Right lung (tissue), 5 donors: ENCODE results near the gene ROR2. TPM values are rescaled to one million over a fixed set of nuclear protein-coding genes. Genes with fewer than 3 reads are reported as not detected.

Experiments used
- DNase-seq, 2 donors: peaks; one replicate each; pipeline ENCODE4 v3.0.0-alpha.2; 2013
- polyA plus RNA-seq, 5 donors: library from polyadenylated mRNA; unstranded; fragments of 120-200 nt; gene quantifications; one replicate each; pipeline versions ENCODE4 v1.2.1 to v1.2.3, GENCODE V29; 2013; ENCODE audit warnings: inconsistent platforms in 1 of 5, low replicate concordance in 1 of 5; ENCODE audit not compliant: insufficient read length in 5 of 5, insufficient read depth in 1 of 5

The ROR2 gene
- polyA plus RNA-seq, 5 donors, result 24.4 to 33.5 (median 29.7) TPM

- no peak for DNase-seq
Measured at GRCh38 chr9:91820949-91821880, 128.8 kb downstream of the ROR2 start.

GRCh38 chr9:91820126-91820750 is 129.8 kb downstream of the ROR2 start:
- DNase-seq, result no peak

- no peak for DNase-seq
Measured at GRCh38 chr9:91818647-91819403, 131.2 kb downstream of the ROR2 start.

GRCh38 chr9:91818225-91818585 is 131.8 kb downstream of the ROR2 start:
- no peak for DNase-seq

- peak; percentile 79 to 91 for DNase-seq
Measured at GRCh38 chr9:91817493-91818224, 132.4 kb downstream of the ROR2 start.

GRCh38 chr9:91817106-91817492 is 132.9 kb downstream of the ROR2 start:
- DNase-seq, result no peak

GRCh38 chr9:91816356-91816755 is 133.7 kb downstream of the ROR2 start:
- DNase-seq, result no peak

GRCh38 chr9:91815896-91816295 is 134.1 kb downstream of the ROR2 start:
- no peak for DNase-seq

GRCh38 chr9:91814753-91815152 is 135.3 kb downstream of the ROR2 start:
- no peak for DNase-seq

GRCh38 chr9:91814201-91814600 is 135.8 kb downstream of the ROR2 start:
- no peak for DNase-seq

GRCh38 chr9:91813176-91813795 is 136.7 kb downstream of the ROR2 start:
- DNase-seq, result peak; percentile 50 to 57

- DNase-seq, result no peak
Measured at GRCh38 chr9:91812191-91812590, 137.8 kb downstream of the ROR2 start.

- no peak for DNase-seq
Measured at GRCh38 chr9:91811024-91811909, 138.8 kb downstream of the ROR2 start.

- no peak for DNase-seq
Measured at GRCh38 chr9:91810286-91810905, 139.6 kb downstream of the ROR2 start.

- DNase-seq, result no peak
Measured at GRCh38 chr9:91809581-91810285, 140.3 kb downstream of the ROR2 start.

GRCh38 chr9:91807643-91808246 is 142.3 kb downstream of the ROR2 start:
- DNase-seq, result no peak

GRCh38 chr9:91805031-91805430 is 145.0 kb downstream of the ROR2 start:
- no peak for DNase-seq

GRCh38 chr9:91803970-91804752 is 145.9 kb downstream of the ROR2 start:
- no peak for DNase-seq
